SK-MEL-5 (cell line): Measurements from ENCODE around the gene MGAT4C. TPM values are rescaled to one million over a fixed set of nuclear protein-coding genes. Genes with fewer than 3 reads are reported as not detected.

ENCODE experiments used
- DNase-seq: peaks from one replicate; pipeline ENCODE4 v3.0.0-alpha.2; 2016; ENCODE audit warnings: low read depth, low spot score
- in situ Hi-C: cut with HindIII; loops from 2 replicates; pipeline ENCODE4 v1.10.0; 2016; ENCODE audit warnings: low sequenced_read_pairs, high pct_unique_total_duplicates, low pct_unique_long_range_greater_than_20kb
- total RNA-seq: library from RNA; depleted of rRNA; stranded (reverse); fragments of >200 nt; shearing (Covaris generic); gene quantifications from 2 replicates; pipeline ENCODE4 v1.2.3, GENCODE V29; 2014

MGAT4C gene
- total RNA-seq, 1 experiment from 2014 or later, result 0.08 TPM

GRCh38 chr12:86241600-86241999 is 14.6 kb downstream of the MGAT4C start:
- DNase-seq, result no peak
- in situ Hi-C loops, result no loop called here

- in situ Hi-C loops, result no loop called here
- no peak for DNase-seq
These were observed 21.8 kb downstream of the MGAT4C start for GRCh38 chr12:86234316-86234855.

GRCh38 chr12:86233126-86233525 is 23.1 kb downstream of the MGAT4C start:
- in situ Hi-C loops, result no loop called here
- DNase-seq, result no peak

- in situ Hi-C loops, result no loop called here
These were observed 25.6 kb downstream of the MGAT4C start for GRCh38 chr12:86230516-86231146.

GRCh38 chr12:86229772-86230171 is 26.4 kb downstream of the MGAT4C start:
- no peak for DNase-seq
- in situ Hi-C loops, result no loop called here

More at GRCh38 chr12:86230516-86231146, 25.6 kb downstream of the MGAT4C start:
- DNase-seq, result no peak

- no peak for DNase-seq
- in situ Hi-C loops, result no loop called here
These were observed 27.5 kb downstream of the MGAT4C start for GRCh38 chr12:86228656-86229055.

- DNase-seq, result no peak
- in situ Hi-C loops, result no loop called here
These were observed 29.7 kb downstream of the MGAT4C start for GRCh38 chr12:86226481-86226880.

- no peak for DNase-seq
- in situ Hi-C loops, result no loop called here
These were observed 39.6 kb downstream of the MGAT4C start for GRCh38 chr12:86216591-86216990.

- in situ Hi-C loops, result no loop called here
- no peak for DNase-seq
These were observed 43.2 kb downstream of the MGAT4C start for GRCh38 chr12:86213012-86213411.

GRCh38 chr12:86198696-86199444 is 57.3 kb downstream of the MGAT4C start:
- no peak for DNase-seq
- in situ Hi-C loops, result no loop called here

GRCh38 chr12:86196465-86196864 is 59.7 kb downstream of the MGAT4C start:
- in situ Hi-C loops, result no loop called here
- DNase-seq, result no peak

GRCh38 chr12:86194721-86195120 is 61.5 kb downstream of the MGAT4C start:
- DNase-seq, result no peak
- in situ Hi-C loops, result no loop called here

- DNase-seq, result no peak
- in situ Hi-C loops, result no loop called here
These were observed 62.3 kb downstream of the MGAT4C start for GRCh38 chr12:86193931-86194330.

GRCh38 chr12:86188226-86188625 is 68.0 kb downstream of the MGAT4C start:
- in situ Hi-C loops, result no loop called here
- no peak for DNase-seq

- in situ Hi-C loops, result no loop called here
- DNase-seq, result peak; percentile 70
These were observed 69.7 kb downstream of the MGAT4C start for GRCh38 chr12:86186449-86186848.

GRCh38 chr12:86179855-86180254 is 76.3 kb downstream of the MGAT4C start:
- in situ Hi-C loops, result no loop called here
- DNase-seq, result no peak

- in situ Hi-C loops, result no loop called here
- no peak for DNase-seq
These were observed 82.0 kb downstream of the MGAT4C start for GRCh38 chr12:86174188-86174587.

- in situ Hi-C loops, result no loop called here
- no peak for DNase-seq
These were observed 83.2 kb downstream of the MGAT4C start for GRCh38 chr12:86172913-86173443.

GRCh38 chr12:86170051-86170450 is 86.1 kb downstream of the MGAT4C start:
- DNase-seq, result no peak
- in situ Hi-C loops, result no loop called here
